MG63 (cell line): Measurements from ENCODE around the gene ST6GALNAC5. TPM values are rescaled to one million over a fixed set of nuclear protein-coding genes. Genes with fewer than 3 reads are reported as not detected.

Source experiments
- DNase-seq: peaks from one replicate; pipeline ENCODE4 v3.0.0-alpha.2; 2020
- H3K27me3 ChIP-seq: fragments of 250-450 bp; sonication (Bioruptor Pico); 2 replicates; pipeline ENCODE4 v1.5.1; 2020; ENCODE audit warnings: mild to moderate bottlenecking, moderate library complexity
- H3K36me3 ChIP-seq: fragments of 250-450 bp; sonication (Bioruptor Pico); 2 replicates; pipeline ENCODE4 v1.5.1; 2020; ENCODE audit warnings: mild to moderate bottlenecking, moderate library complexity
- H3K4me3 ChIP-seq: fragments of 250-450 bp; sonication (Bioruptor Pico); 2 replicates; pipeline ENCODE4 v1.5.1; 2020; ENCODE audit warnings: mild to moderate bottlenecking, moderate library complexity
- H3K9me3 ChIP-seq: fragments of 250-450 bp; sonication (Bioruptor Pico); 2 replicates; pipeline ENCODE4 v1.5.1; 2020; ENCODE audit warnings: mild to moderate bottlenecking, moderate library complexity
- total RNA-seq: library from RNA; depleted of rRNA; stranded (reverse); fragments of >200 nt; shearing (Covaris generic); gene quantifications from 2 replicates; pipeline ENCODE4 v1.2.3, GENCODE V29; 2014; ENCODE audit warnings: low replicate concordance

ST6GALNAC5 gene
- total RNA-seq, 1 experiment from 2014 or later: 0.46 TPM

DNA sequence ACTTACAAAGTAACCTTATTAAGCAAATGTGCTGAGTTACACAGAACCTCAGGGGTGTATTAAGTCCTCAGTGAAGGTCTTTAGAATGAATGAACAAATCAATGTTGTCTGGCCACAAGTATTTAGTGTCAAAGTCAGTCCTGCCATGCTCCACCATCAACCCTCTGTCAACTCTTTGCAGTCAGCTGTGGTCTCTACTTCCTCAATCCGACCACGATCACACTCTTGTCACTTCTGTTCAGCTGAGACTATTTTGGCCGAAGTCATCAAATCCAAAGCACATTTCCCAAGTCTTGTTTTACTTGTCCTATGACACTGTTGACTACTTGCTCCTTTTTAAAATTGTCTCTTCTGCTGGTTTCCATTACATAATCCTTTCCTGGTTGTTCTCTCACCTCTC lies 173.5 kb downstream of the ST6GALNAC5 start:
- H3K9me3 ChIP-seq: no peaks in the 10 kb centered on the region; the same call in 1 of the 2 replicates
- no peak overlapping the region for H3K4me3 ChIP-seq
- no peak for DNase-seq
- H3K27me3 ChIP-seq: no peaks in the 10 kb centered on the region
- peaks cover 3% of the 10 kb centered on the region; the same call in 1 of the 2 replicates for H3K36me3 ChIP-seq

DNA sequence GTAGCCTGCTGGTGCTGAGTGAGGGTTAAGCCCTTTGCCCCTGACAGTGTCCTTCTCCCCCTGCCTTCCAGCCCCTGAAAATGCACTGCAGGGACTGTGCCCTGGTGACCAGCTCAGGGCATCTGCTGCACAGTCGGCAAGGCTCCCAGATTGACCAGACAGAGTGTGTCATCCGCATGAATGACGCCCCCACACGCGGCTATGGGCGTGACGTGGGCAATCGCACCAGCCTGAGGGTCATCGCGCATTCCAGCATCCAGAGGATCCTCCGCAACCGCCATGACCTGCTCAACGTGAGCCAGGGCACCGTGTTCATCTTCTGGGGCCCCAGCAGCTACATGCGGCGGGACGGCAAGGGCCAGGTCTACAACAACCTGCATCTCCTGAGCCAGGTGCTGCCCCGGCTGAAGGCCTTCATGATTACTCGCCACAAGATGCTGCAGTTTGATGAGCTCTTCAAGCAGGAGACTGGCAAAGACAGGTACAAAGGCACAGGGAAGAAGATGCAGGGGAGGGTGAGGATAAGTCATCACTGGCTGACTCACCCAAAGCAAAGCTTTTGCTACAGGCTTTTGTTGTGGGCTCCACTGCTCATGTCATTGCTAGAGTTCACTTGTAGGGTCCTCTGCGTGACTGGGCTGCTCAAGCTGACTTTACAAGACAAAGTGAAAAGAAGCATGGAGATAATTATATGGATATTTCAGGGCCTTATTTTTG lies 177.0 kb downstream of the ST6GALNAC5 start:
- no peak for DNase-seq
- Histone ChIP-seq H3K9me3 (no peaks in the 10 kb centered on the region), H3K36me3 (peaks cover 3% of the 10 kb centered on the region; the same call in 1 of the 2 replicates), H3K27me3 (no peaks in the 10 kb centered on the region), H3K4me3 (no peak overlapping the region)

DNA sequence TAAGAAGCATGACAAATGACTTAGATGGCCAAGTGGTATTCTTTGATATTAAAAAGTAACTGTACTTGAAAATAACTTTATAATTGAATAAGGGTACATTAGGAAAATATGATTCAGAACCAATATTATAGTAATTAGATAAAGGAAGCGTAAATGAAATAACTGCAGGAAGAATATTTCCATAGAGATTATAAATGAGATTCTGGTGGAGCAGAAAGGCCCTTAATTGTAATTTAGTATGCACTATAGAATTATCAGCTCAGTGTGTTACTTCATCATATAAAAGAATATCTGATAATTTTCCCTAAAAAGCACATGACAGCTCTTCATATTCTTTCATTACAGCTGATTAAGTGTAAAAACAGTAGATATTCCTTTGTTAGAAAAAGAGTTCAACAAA lies 180.3 kb downstream of the ST6GALNAC5 start:
- no peak overlapping the region for H3K4me3 ChIP-seq

DNA sequence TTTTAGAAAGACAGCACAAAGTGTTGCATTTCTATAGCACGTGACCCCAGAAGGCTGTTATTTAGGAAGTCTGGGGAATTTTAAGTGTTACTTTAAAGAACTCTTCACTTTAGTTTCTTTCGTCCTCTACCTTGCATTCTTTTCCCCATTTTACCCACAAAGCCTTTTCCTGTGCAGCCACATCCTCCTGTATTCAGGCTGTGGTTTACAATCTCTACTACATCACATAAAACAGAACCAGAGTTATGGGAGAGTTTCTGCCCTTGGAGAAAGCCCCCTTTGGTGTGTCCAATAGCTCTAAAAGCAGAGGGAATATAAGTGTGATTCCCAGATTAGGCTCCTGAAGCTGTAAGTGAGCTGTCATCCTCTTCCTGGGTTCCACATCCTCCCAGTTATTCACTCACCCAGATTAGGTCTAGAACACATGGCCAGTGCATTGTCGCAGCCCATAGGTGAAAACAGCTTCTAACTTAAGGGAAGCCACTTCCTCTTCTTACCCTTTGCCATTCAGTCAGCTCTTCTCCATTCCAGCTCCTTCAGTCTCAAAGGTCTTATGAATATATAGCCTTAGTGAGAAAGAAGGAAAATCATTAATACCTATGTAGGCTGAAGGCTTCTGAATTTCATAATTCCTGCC lies 180.8 kb downstream of the ST6GALNAC5 start:
- no peak for DNase-seq
- no peak overlapping the region for H3K4me3 ChIP-seq

More for the DNA sequence above, 180.3 kb downstream of the ST6GALNAC5 start:
- no peaks in the 10 kb centered on the region for H3K27me3 ChIP-seq
- H3K36me3 ChIP-seq: no peaks in the 10 kb centered on the region
- DNase-seq: no peak
- no peaks in the 10 kb centered on the region for H3K9me3 ChIP-seq

DNA sequence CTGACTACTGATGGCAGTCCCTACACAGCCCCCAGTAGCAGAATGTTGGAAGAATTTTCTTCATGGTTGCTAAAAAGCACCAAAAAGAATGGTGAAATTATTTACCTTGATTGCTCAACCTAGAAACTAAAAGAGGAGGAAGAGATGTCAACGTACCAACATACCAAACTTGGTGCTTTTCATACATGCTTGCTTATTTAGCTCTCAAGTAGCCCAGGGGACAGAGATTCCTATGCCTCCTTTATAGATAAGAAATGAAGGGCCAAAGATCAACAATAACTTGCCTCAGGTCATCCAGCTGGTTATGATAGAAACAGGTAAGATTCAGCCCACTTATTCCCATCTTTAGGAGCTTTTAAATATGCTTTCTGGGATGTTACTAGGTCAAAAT lies 181.3 kb downstream of the ST6GALNAC5 start:
- Histone ChIP-seq H3K9me3 (no peaks in the 10 kb centered on the region), H3K27me3 (no peaks in the 10 kb centered on the region), H3K36me3 (no peaks in the 10 kb centered on the region), H3K4me3 (no peak overlapping the region)
- DNase-seq: no peak

More for the DNA sequence above, 180.8 kb downstream of the ST6GALNAC5 start:
- Histone ChIP-seq H3K27me3 (no peaks in the 10 kb centered on the region), H3K36me3 (no peaks in the 10 kb centered on the region), H3K9me3 (no peaks in the 10 kb centered on the region)

DNA sequence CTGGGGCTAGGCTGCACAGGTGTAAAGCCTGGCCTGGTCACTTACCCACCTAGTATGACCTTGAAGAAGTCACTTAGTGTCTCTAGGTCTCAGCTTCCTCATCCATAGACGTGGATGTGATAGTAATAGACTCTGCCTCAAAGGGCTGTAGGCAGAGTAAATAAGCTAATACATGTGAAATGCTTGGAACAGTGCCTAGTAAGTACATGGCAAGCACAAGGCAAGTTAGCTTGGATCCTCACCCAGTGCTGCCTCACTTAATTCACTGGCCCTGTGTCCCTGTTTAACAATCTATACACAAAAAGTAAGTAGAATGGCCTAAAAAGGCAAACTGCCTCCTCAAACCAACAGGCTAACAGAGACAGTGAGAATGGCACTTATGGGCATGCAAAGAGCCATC lies 184.1 kb downstream of the ST6GALNAC5 start:
- H3K27me3 ChIP-seq: no peaks in the 10 kb centered on the region
- no peaks in the 10 kb centered on the region for H3K36me3 ChIP-seq
- DNase-seq: no peak
- H3K9me3 ChIP-seq: no peaks in the 10 kb centered on the region
- H3K4me3 ChIP-seq: no peak overlapping the region

DNA sequence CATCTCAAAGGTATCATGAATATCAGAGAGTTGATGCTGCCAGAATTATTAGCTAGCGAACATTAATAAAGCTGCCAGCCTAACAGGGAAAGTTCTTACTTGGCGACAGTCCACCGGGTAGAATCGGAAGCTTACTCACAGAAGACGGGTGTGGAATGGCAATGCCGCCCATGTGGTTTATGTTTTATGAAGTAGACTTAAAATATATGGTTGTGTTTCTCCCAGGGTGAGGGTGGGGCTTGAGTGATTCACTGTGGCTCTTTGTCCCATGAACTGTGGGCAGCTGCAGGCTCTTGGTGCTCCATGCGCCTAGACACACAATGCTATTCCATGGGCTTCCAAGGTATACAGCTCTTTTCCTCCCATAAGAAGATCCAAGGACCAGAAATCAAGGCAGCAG lies 189.2 kb downstream of the ST6GALNAC5 start:
- H3K9me3 ChIP-seq: no peaks in the 10 kb centered on the region
- no peaks in the 10 kb centered on the region for H3K36me3 ChIP-seq
- H3K4me3 ChIP-seq: no peak overlapping the region
- DNase-seq: peak; percentile 58
- H3K27me3 ChIP-seq: no peaks in the 10 kb centered on the region

DNA sequence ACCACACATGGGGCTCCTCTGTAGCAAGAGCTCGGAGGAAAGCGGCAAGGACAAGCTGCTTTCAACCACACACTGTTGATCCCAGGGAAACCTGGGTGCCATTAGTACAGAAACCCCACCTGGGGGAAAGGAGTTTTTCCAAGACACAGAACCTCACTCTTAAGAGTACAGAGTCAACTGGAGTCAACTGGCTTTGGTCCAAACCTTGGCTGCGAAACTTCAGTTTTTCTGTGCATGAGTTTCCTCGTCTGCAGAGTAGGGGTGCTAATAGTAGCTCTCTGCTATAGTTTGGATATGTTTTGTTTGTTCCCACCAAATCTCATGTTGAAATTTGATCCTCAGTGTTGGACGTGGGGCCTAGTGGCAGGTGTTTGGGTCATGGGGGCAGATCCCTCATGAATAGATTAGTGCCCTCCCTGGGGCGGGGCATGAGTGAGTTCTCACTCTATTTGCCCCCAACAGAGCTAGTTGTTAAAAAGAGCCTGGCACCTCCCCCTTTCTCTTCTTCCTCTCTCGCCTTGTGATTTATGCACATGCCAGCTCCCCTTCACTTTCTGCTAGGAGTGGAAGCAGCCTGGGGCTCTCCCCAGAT lies 190.8 kb downstream of the ST6GALNAC5 start:
- H3K9me3 ChIP-seq: no peaks in the 10 kb centered on the region
- no peak overlapping the region for H3K4me3 ChIP-seq
- DNase-seq: no peak
- H3K36me3 ChIP-seq: no peaks in the 10 kb centered on the region
- no peaks in the 10 kb centered on the region for H3K27me3 ChIP-seq

DNA sequence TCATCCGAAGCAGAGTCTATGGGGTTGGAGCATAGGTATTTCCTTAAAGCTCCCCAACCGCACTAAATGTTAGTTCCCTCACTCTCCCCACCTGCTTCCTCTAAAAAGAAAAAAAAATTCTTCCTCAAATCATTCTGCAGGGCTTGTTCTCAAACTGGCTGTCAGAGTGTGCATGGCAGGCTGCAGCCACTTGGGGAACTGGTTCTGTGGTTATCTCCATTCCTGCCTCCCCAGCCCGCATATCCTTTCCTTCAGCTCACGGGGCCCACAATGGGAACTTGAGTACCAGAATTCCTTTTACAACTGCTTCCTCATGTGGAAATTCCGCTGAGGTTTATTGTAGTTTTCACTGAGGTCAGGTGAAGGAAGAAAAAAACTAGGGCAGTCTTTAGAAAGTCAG lies 192.7 kb downstream of the ST6GALNAC5 start:
- H3K36me3 ChIP-seq: no peaks in the 10 kb centered on the region
- no peaks in the 10 kb centered on the region for H3K9me3 ChIP-seq
- H3K27me3 ChIP-seq: no peaks in the 10 kb centered on the region
- DNase-seq: no peak
- no peak overlapping the region for H3K4me3 ChIP-seq

DNA sequence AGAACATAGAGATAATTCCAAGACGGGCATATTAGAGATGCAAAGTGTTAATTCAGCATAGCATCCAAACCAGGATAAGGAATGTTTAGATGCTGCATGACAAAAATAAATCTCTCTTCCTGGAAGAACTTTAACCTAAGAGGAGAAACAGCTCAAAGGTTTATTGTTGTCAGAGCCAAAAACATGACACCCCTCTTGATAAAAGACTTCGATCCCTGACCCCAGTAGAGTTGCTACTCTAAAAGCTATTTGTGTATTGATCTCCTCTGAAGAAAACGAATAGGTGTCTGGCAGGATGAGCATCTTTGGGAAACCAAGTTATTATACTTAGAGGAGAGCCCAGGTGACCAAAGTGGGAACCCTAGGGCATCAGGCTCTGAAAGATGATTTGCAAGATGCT lies 193.9 kb downstream of the ST6GALNAC5 start:
- no peak for DNase-seq
- no peaks in the 10 kb centered on the region for H3K36me3 ChIP-seq
- no peaks in the 10 kb centered on the region for H3K27me3 ChIP-seq
- H3K4me3 ChIP-seq: no peak overlapping the region
- H3K9me3 ChIP-seq: no peaks in the 10 kb centered on the region

DNA sequence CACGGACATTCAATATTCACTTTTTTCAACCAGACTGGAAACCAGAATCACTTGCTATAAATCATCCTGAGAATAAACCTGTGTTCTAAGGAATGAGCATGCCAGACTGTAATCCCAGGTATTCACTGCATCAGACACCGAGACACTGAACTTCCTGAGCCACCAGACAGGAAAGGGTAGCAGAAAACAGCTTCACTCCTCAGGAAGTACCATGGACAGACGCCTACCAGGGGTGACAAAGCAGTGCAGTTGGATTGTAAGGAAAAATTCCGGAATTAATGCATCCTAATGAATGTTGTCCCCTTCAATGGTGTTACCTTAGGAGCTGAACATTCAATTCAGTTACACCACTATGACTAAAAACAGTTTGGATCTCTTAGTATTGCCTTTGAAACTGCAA lies 195.8 kb downstream of the ST6GALNAC5 start:
- DNase-seq: no peak
- no peak overlapping the region for H3K4me3 ChIP-seq
- H3K36me3 ChIP-seq: no peaks in the 10 kb centered on the region
- no peaks in the 10 kb centered on the region for H3K9me3 ChIP-seq
- no peaks in the 10 kb centered on the region for H3K27me3 ChIP-seq

DNA sequence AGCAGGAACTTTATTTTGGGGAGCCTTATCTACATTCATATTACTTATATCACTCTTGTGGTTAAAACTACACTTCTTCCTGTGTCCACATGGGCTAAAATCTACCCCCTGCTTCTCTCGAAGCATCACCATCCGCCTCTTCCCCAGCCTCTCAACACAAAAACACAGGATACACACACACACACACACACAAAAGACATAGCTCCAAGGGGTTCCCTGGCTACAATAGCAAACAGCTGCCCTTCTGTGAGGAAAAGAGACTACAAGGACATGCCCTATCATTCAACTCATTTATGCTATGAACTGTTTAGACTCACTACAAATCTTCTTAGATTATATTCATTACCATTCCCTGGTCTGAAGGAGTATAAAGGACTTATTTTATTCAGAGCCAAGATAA lies 197.0 kb downstream of the ST6GALNAC5 start:
- no peaks in the 10 kb centered on the region for H3K27me3 ChIP-seq
- no peaks in the 10 kb centered on the region for H3K36me3 ChIP-seq
- no peak overlapping the region for H3K4me3 ChIP-seq
- H3K9me3 ChIP-seq: no peaks in the 10 kb centered on the region
- no peak for DNase-seq

DNA sequence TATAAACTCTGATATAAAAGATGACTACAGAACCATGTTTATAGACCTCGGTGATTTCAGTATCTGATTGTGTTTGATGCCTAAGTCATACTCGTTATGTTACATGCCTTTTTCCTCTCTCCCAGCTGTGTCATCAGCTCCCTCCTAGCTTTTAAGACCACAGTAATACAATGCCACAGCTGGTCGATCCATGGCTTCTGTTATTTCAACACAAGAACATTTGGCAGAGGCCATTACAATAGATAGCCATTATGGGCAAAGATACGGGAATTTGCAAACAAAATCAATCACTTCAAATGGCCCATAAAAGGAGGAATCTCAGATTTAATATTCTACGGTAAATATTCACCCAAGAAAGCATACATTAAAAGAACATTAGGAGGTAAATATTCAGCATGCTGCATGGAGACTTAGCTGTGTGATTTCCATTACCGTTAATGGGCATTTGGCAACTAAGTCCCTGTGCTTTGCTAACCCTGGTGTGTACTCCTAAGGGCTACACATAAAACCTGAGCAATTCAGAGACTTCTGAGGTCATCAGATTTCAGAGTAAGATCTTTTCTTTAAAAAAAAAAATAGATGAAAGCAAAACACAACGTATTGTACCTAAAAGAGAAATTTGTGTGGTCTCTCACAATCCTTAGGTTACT lies 198.5 kb downstream of the ST6GALNAC5 start:
- Histone ChIP-seq H3K9me3 (no peaks in the 10 kb centered on the region), H3K4me3 (no peak overlapping the region)
- DNase-seq: no peak

DNA sequence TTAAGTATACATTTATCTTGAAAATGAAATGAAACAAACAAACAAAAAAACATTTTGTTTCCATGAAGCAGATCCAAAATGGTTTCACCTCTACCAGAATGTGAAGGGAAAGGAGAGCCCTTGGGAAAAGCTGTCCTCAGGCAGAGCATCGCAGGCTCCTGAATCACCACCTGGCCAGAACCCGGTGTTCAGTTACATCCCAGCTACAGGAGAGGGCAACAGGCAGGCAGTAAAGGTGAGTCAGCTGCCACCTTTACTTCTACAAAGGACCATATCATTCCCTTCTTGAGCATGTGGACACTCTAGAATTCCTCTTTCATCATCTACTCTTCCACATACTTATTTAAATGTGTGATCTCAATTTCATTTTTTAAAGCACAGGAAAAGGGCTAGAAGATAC lies 200.7 kb downstream of the ST6GALNAC5 start:
- no peaks in the 10 kb centered on the region for H3K9me3 ChIP-seq
- no peaks in the 10 kb centered on the region for H3K27me3 ChIP-seq
- H3K36me3 ChIP-seq: no peaks in the 10 kb centered on the region
- no peak for DNase-seq
- no peak overlapping the region for H3K4me3 ChIP-seq

More for the DNA sequence above, 198.5 kb downstream of the ST6GALNAC5 start:
- H3K27me3 ChIP-seq: no peaks in the 10 kb centered on the region
- no peaks in the 10 kb centered on the region for H3K36me3 ChIP-seq

DNA sequence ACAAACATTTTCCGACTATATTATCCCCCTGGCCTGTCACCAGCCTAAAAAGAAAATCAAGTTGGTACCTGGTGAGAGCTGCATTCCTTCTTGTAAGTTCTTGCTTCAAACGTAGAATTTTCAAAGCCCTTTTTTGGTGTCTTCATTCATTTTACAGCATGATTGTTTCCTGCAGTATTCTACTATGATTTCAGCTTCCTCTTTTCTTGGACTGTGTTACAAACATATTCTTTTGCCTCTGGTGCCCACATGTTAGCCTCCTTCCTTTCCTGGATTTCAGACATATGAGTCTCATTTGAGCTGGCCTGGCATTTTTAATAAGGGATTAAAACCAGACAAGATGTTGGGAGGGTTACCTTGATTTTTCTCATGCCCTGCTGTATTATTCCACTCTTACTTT lies 209.5 kb downstream of the ST6GALNAC5 start:
- Histone ChIP-seq H3K4me3 (no peak overlapping the region), H3K27me3 (no peaks in the 10 kb centered on the region), H3K9me3 (0 out of 2 replicates have a peak, but pooled peaks cover 3% of the 10 kb centered on the region), H3K36me3 (no peaks in the 10 kb centered on the region)
- no peak for DNase-seq

DNA sequence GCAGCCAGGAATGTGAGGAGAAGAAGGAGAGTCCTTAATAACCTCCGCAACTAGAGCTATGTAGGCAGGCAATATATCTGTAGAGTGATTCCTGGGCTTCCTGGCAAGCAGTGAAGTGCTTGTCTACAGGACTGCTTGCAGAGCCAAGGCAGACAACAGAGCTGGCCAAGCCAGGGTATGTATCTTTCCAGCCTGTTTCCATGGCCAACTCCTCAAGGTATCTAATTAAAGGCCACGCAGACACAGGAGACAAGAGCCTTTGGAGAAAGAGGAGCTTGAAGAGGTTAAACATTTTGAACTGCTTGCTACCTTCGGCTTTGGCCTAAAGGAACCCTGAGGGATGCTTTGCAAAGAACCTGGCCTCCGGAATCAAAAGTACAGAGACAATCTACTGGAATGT lies 214.6 kb downstream of the ST6GALNAC5 start:
- no peak for DNase-seq
- H3K27me3 ChIP-seq: no peaks in the 10 kb centered on the region

DNA sequence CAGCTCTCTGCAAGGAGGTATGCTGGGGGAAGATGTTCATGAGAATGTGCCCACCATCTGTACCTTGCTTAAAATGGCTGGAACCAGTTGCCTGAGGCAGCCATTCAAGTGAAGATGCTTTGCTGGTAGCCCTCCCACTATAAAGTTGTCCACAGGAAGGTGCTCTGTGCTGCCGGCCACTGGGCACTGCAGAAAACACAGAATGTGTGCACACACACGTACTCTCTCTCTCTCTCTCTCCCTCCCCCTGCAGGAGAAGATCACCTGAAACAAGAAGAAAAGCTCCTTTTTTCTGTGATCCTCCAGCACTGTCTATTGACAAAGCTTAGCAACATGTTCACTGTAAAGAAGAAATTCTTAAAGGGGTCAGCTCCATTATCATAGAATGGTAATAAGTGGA lies 217.2 kb downstream of the ST6GALNAC5 start:
- H3K9me3 ChIP-seq: no peaks in the 10 kb centered on the region
- DNase-seq: no peak
- H3K36me3 ChIP-seq: no peaks in the 10 kb centered on the region
- H3K4me3 ChIP-seq: no peak overlapping the region
- no peaks in the 10 kb centered on the region for H3K27me3 ChIP-seq

More for the DNA sequence above, 214.6 kb downstream of the ST6GALNAC5 start:
- H3K36me3 ChIP-seq: no peaks in the 10 kb centered on the region
- H3K4me3 ChIP-seq: no peak overlapping the region
- H3K9me3 ChIP-seq: no peaks in the 10 kb centered on the region
